Glutamatergic neuron (in vitro differentiated cells): ENCODE results near the gene GUCY1A2. TPM values are rescaled to one million over a fixed set of nuclear protein-coding genes. Genes with fewer than 3 reads are reported as not detected.
"Not testable (repeated sequence)": the region's sequence is repeated elsewhere in the genome, so short reads cannot be mapped to it uniquely, and the experiment has no call there.

Experiments used
- DNase-seq: peaks from one replicate; pipeline ENCODE4 v3.0.0; 2022
- H3K27ac Mint-ChIP-seq: one replicate; pipeline ENCODE4 v1.8.0; 2020; ENCODE audit warnings: mild to moderate bottlenecking, mixed read lengths, inconsistent platforms; ENCODE audit not compliant: unreplicated experiment
- H3K27me3 Mint-ChIP-seq: one replicate; pipeline ENCODE4 v1.8.0; 2020; ENCODE audit warnings: mild to moderate bottlenecking, moderate library complexity, mixed read lengths, inconsistent platforms; ENCODE audit not compliant: unreplicated experiment
- H3K36me3 Mint-ChIP-seq: one replicate; pipeline ENCODE4 v1.8.0; 2020; ENCODE audit warnings: mild to moderate bottlenecking, mixed read lengths, inconsistent platforms; ENCODE audit not compliant: unreplicated experiment
- H3K4me1 Mint-ChIP-seq: one replicate; pipeline ENCODE4 v1.8.0; 2020; ENCODE audit warnings: mild to moderate bottlenecking, low read depth, mixed read lengths, inconsistent platforms; ENCODE audit not compliant: unreplicated experiment
- H3K4me3 Mint-ChIP-seq: one replicate; pipeline ENCODE4 v1.8.0; 2020; ENCODE audit warnings: mild to moderate bottlenecking, mixed read lengths, inconsistent platforms; ENCODE audit not compliant: unreplicated experiment
- H3K9me3 Mint-ChIP-seq: one replicate; pipeline ENCODE4 v1.8.0; 2020; ENCODE audit warnings: mild to moderate bottlenecking, moderate library complexity, mixed read lengths, inconsistent platforms; ENCODE audit not compliant: unreplicated experiment
- CTCF ChIP-seq: fragments of 200-600 bp; sonication (generic); IDR thresholded peaks from one replicate; pipeline ENCODE4 v1.5.0; 2021; ENCODE audit not compliant: partially characterized antibody, unreplicated experiment
- total RNA-seq: library from RNA; stranded (reverse); fragmentation: NEBNext Ultra II Directional; extraction: Animal tissue kit (Norgen Biotek cat#: 25700); gene quantifications from one replicate; pipeline ENCODE4 v1.2.1, GENCODE V29; 2021; ENCODE audit not compliant: unreplicated experiment

The GUCY1A2 gene
- total RNA-seq, 1 donor from 2014 or later = 20.3 TPM

- Mint-ChIP-seq H3K27me3 (peaks cover 2% of the 10 kb centered on the region), H3K9me3 (no peaks in the 10 kb centered on the region), H3K4me3 (no peak overlapping the region), H3K4me1 (peaks cover 10% of the 10 kb centered on the region), H3K36me3 (no peaks in the 10 kb centered on the region), H3K27ac (no peak overlapping the region)
- TF ChIP-seq CTCF = no peak
- DNase-seq = no peak
These were observed 103.9 kb downstream of the GUCY1A2 start for GRCh38 chr11:106914409-106914808.

- no peak for TF ChIP-seq CTCF
- Mint-ChIP-seq H3K9me3 (no peaks in the 10 kb centered on the region), H3K4me3 (no peak overlapping the region), H3K36me3 (no peaks in the 10 kb centered on the region), H3K27me3 (no peaks in the 10 kb centered on the region), H3K27ac (no peak overlapping the region), H3K4me1 (peaks cover 10% of the 10 kb centered on the region)
- peak; percentile 20 for DNase-seq
These were observed 105.1 kb downstream of the GUCY1A2 start for GRCh38 chr11:106913141-106913540.

GRCh38 chr11:106904826-106905225 lies 113.5 kb downstream of the GUCY1A2 start:
- Mint-ChIP-seq H3K27me3 (no peaks in the 10 kb centered on the region), H3K4me3 (no peak overlapping the region), H3K27ac (no peak overlapping the region), H3K9me3 (no peaks in the 10 kb centered on the region), H3K36me3 (no peaks in the 10 kb centered on the region), H3K4me1 (no peaks in the 10 kb centered on the region)
- no peak for DNase-seq
- no peak for TF ChIP-seq CTCF

GRCh38 chr11:106889718-106890117 lies 128.6 kb downstream of the GUCY1A2 start:
- TF ChIP-seq CTCF = no peak
- H3K4me3 Mint-ChIP-seq = no peak overlapping the region
- no peaks in the 10 kb centered on the region for H3K36me3 Mint-ChIP-seq

GRCh38 chr11:106888386-106888785 lies 129.9 kb downstream of the GUCY1A2 start:
- Mint-ChIP-seq H3K27ac (no peak overlapping the region), H3K4me3 (no peak overlapping the region), H3K4me1 (no peaks in the 10 kb centered on the region), H3K27me3 (peaks cover 4% of the 10 kb centered on the region), H3K9me3 (no peaks in the 10 kb centered on the region), H3K36me3 (no peaks in the 10 kb centered on the region)
- DNase-seq = no peak
- TF ChIP-seq CTCF = no peak

More at GRCh38 chr11:106889718-106890117, 128.6 kb downstream of the GUCY1A2 start:
- Mint-ChIP-seq H3K27ac (no peak overlapping the region), H3K4me1 (no peaks in the 10 kb centered on the region), H3K9me3 (no peaks in the 10 kb centered on the region), H3K27me3 (peaks cover 4% of the 10 kb centered on the region)
- no peak for DNase-seq

- H3K36me3 Mint-ChIP-seq, H3K4me3 Mint-ChIP-seq, H3K4me1 Mint-ChIP-seq, DNase-seq, H3K27me3 Mint-ChIP-seq, H3K27ac Mint-ChIP-seq, H3K9me3 Mint-ChIP-seq: not testable (repeated sequence)
These were observed 134.6 kb downstream of the GUCY1A2 start for GRCh38 chr11:106883693-106884092.
